Urinary bladder (tissue), 4 donors: Measurements from ENCODE around the gene PRKCE. TPM values are rescaled to one million over a fixed set of nuclear protein-coding genes. Genes with fewer than 3 reads are reported as not detected.

Experiments used
- DNase-seq: peaks from one replicate; pipeline ENCODE4 v3.0.0-alpha.2; 2015; ENCODE audit errors: extremely low spot score
- H3K27ac ChIP-seq: one replicate; pipeline ENCODE4 v1.5.1; 2013; ENCODE audit warnings: low read depth, mild to moderate bottlenecking, moderate library complexity
- H3K36me3 ChIP-seq: one replicate; pipeline ENCODE4 v1.6.1; 2013; ENCODE audit warnings: mild to moderate bottlenecking, moderate library complexity; ENCODE audit not compliant: insufficient read depth
- H3K4me1 ChIP-seq: one replicate; pipeline ENCODE4 v1.6.1; 2013; ENCODE audit warnings: mild to moderate bottlenecking, moderate library complexity; ENCODE audit not compliant: insufficient read depth
- H3K4me3 ChIP-seq: one replicate; pipeline ENCODE4 v1.5.1; 2013; ENCODE audit warnings: low read depth, low read length
- WGBS: extraction: QIAGEN DNeasy Blood & Tissue Kit; methylation state at CpG from one replicate; pipeline ENCODE4 v1.1.7; 2013; 5-methylcytosine and 5-hydroxymethylcytosine counted together
- polyA plus RNA-seq: library from polyadenylated mRNA; stranded (reverse); fragments of 200-250 nt; gene quantifications from one replicate; pipeline ENCODE4 v1.2.3, GENCODE V29; 2013
- total RNA-seq: library from RNA; depleted of rRNA; stranded (reverse); fragments of >200 nt; gene quantifications from one replicate; pipeline ENCODE4 v1.2.3, GENCODE V29; 2014
- donor health status: healthy with polysubstance abuse.
- donor health status: healthy.

PRKCE gene
- total and polyA plus RNA-seq, 2 donors: 9.9 to 29.7 TPM

DNA sequence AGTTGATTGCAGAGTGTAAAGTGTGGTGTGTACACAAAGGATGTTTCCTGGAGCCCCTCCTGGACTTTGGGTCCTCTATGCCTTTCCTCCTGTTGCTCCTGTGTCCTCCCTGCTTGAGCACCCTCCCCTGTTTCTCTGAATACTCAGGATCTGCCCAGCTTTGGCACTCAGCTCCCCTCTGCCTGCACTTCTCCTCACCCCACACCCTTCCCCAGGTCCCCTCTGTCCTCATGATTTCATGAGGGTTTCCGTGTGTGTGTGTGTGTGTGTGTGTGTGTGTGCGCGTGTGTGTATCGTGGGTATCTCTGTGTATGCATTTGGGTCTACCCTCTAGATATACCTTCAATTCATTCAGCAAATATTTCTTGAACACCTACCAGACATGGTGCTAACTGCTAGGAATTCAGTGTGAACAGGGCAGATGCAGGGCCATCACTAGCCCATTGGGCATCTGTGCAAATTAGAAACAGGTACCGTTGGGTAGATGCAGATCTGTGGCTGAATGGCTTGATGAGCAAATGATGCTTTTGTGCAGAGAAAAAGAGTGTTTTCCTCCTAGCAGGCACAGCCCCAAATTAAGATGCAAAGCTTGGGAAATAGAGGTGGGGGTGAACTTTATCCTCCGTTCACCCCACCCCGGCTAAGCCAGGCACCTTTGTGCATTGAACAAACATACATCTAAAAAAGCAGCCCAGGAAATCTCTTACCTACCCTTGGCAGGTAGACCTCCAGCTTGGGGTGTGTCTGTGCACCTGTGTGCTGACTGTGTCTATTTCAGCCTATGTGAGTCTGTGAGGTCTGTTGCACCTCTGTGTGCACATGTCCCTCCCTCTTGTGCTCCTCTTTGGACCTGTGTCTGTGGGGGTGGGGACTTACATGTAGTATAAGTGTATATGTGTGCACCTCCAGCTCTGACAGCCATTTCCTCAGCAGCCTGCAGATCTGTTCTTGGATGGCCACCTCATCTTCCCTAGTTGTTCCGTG is 585.7 kb downstream of the PRKCE start:
- H3K27ac ChIP-seq: no peak overlapping the region
- no peaks in the 10 kb centered on the region for H3K36me3 ChIP-seq
- 79% methylated on average over 8 of the region's 8 CpGs for WGBS
- no peaks in the 10 kb centered on the region for H3K4me1 ChIP-seq
- no peak overlapping the region for H3K4me3 ChIP-seq
- no peak for DNase-seq

Other genes starting within 250 kb of the PRKCE start
- gene SRBD1, start 40.4 kb upstream of the PRKCE start, total RNA-seq: 48.3 TPM
- gene SRBD1, start 40.4 kb upstream of the PRKCE start, polyA plus RNA-seq: 7.2 TPM